ENCODE results near the gene DGCR8. TPM values are rescaled to one million over a fixed set of nuclear protein-coding genes. Genes with fewer than 3 reads are reported as not detected.

The DGCR8 gene
- total RNA-seq, 1 donor, result 44.2 TPM

DNA sequence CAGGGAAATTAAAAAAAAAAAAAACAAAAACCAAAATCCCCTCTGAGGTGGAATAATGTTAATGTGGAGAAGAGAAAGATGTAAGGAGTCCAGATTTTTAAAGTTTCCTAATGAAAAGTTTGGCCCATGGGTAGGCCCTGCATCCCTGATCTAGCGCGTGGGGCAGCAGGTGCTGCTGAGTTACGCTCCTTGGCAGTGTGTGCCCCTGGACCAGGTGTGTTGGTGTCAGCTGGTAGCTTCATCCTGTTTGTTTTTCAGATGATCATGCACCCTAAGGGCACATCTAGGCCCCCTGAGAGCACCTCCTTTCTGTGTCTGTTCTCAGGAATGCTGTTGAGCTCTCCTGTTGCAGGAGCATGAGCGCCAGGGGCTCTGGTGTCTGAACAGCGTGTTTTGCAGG lies 6.7 kb downstream of the DGCR8 start:
- Histone ChIP-seq H3K9me3 (ENCODE audit: low read depth, low read length) (no peaks in the 10 kb centered on the region), H3K4me3 (ENCODE audit: insufficient read depth, low read length) (no peak overlapping the region), H3K27ac (ENCODE audit: low read depth, low read length) (no peak overlapping the region), H3K27me3 (ENCODE audit: insufficient read depth, low read length) (no peaks in the 10 kb centered on the region), H3K4me1 (ENCODE audit: insufficient read depth, low read length) (peaks cover 13% of the 10 kb centered on the region), H4K20me1 (ENCODE audit: insufficient read depth, low read length) (peaks cover 57% of the 10 kb centered on the region), H3K79me2 (ENCODE audit: insufficient read depth, low read length) (peaks cover 91% of the 10 kb centered on the region), H3K4me2 (ENCODE audit: insufficient read depth, low read length) (no peak overlapping the region), H2AFZ (ENCODE audit: low read length) (no peak overlapping the region), H3K36me3 (ENCODE audit: insufficient read depth, low read length) (peaks cover 61% of the 10 kb centered on the region)
- DNase-seq (ENCODE audit: insufficient read length, low spot score, missing footprints), result peak; percentile 59
- no peak for TF ChIP-seq CTCF (IDR thresholded peaks at IDR 0.05; ENCODE audit: extremely low read depth, low read depth, low read length)

- H3K4me2 ChIP-seq (ENCODE audit: insufficient read depth, low read length), result no peak overlapping the region
- no peak overlapping the region for H3K4me3 ChIP-seq (ENCODE audit: insufficient read depth, low read length)
- no peak for TF ChIP-seq CTCF (IDR thresholded peaks at IDR 0.05; ENCODE audit: extremely low read depth, low read depth, low read length)
- no peaks in the 10 kb centered on the region for H3K9me3 ChIP-seq (ENCODE audit: low read depth, low read length)
- H2AFZ ChIP-seq (ENCODE audit: low read length), result no peak overlapping the region
- DNase-seq (ENCODE audit: insufficient read length, low spot score, missing footprints), result peak; percentile 62
- H3K36me3 ChIP-seq (ENCODE audit: insufficient read depth, low read length), result peaks cover 70% of the 10 kb centered on the region
- peaks cover 55% of the 10 kb centered on the region for H4K20me1 ChIP-seq (ENCODE audit: insufficient read depth, low read length)
- peaks cover 12% of the 10 kb centered on the region for H3K4me1 ChIP-seq (ENCODE audit: insufficient read depth, low read length)
- no peaks in the 10 kb centered on the region for H3K27me3 ChIP-seq (ENCODE audit: insufficient read depth, low read length)
- peaks cover 91% of the 10 kb centered on the region for H3K79me2 ChIP-seq (ENCODE audit: insufficient read depth, low read length)
- H3K27ac ChIP-seq (ENCODE audit: low read depth, low read length), result no peak overlapping the region
Observed at GRCh38 chr22:20087319-20088262, 7.5 kb downstream of the DGCR8 start.

GRCh38 chr22:20088263-20088648 lies 8.2 kb downstream of the DGCR8 start:
- DNase-seq (ENCODE audit: insufficient read length, low spot score, missing footprints), result peak; percentile 47
- Histone ChIP-seq H3K4me3 (ENCODE audit: insufficient read depth, low read length) (no peak overlapping the region), H3K4me2 (ENCODE audit: insufficient read depth, low read length) (no peak overlapping the region), H3K27ac (ENCODE audit: low read depth, low read length) (no peak overlapping the region), H3K4me1 (ENCODE audit: insufficient read depth, low read length) (peaks cover 8% of the 10 kb centered on the region), H4K20me1 (ENCODE audit: insufficient read depth, low read length) (peaks cover 49% of the 10 kb centered on the region), H3K27me3 (ENCODE audit: insufficient read depth, low read length) (no peaks in the 10 kb centered on the region), H2AFZ (ENCODE audit: low read length) (no peak overlapping the region), H3K9me3 (ENCODE audit: low read depth, low read length) (no peaks in the 10 kb centered on the region), H3K79me2 (ENCODE audit: insufficient read depth, low read length) (peaks cover 85% of the 10 kb centered on the region), H3K36me3 (ENCODE audit: insufficient read depth, low read length) (peaks cover 75% of the 10 kb centered on the region)
- no peak for TF ChIP-seq CTCF (IDR thresholded peaks at IDR 0.05; ENCODE audit: extremely low read depth, low read depth, low read length)

DNA sequence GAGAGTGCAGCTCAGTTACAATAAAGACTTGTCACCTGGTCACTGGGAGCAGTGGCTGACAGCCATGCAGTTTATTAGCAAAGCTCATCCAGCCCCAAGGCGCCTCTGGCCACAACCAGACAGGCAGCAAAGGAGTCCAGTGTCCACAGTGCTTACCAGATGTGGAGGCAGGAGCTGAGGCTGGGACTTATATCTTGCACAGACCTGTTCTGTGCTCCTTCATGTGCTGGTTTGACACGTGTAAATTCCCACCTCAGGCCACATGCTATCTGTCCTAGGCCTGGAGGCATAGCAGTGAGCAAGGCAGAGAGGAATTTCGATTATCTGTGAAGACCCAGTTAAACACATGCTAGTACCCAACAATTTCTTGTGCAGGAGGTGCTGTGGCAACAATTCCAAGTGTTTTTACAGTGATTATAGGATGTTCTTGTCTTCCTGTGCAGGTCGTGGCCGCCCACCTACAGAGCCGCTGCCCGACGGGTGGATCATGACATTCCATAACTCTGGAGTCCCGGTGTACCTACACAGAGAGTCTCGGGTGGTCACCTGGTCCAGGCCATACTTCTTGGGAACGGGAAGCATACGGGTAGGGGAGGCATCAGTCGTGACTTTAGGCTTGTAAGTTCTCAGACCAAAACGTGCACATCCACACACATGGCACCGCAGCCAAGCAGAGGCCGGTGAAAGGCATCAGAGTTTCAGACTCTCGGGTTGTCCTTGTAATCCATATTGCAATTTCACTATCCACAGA lies 9.4 kb downstream of the DGCR8 start:
- Histone ChIP-seq H3K79me2 (ENCODE audit: insufficient read depth, low read length) (peaks cover 85% of the 10 kb centered on the region), H3K27ac (ENCODE audit: low read depth, low read length) (no peak overlapping the region), H3K4me1 (ENCODE audit: insufficient read depth, low read length) (peaks cover 8% of the 10 kb centered on the region), H2AFZ (ENCODE audit: low read length) (no peak overlapping the region), H3K4me3 (ENCODE audit: insufficient read depth, low read length) (no peak overlapping the region), H3K36me3 (ENCODE audit: insufficient read depth, low read length) (peaks cover 86% of the 10 kb centered on the region), H3K27me3 (ENCODE audit: insufficient read depth, low read length) (no peaks in the 10 kb centered on the region), H3K4me2 (ENCODE audit: insufficient read depth, low read length) (no peak overlapping the region), H3K9me3 (ENCODE audit: low read depth, low read length) (no peaks in the 10 kb centered on the region), H4K20me1 (ENCODE audit: insufficient read depth, low read length) (peaks cover 37% of the 10 kb centered on the region)
- DNase-seq (ENCODE audit: insufficient read length, low spot score, missing footprints), result peak; percentile 54
- TF ChIP-seq CTCF (IDR thresholded peaks at IDR 0.05; ENCODE audit: extremely low read depth, low read depth, low read length), result no peak

Measured in osteoblast (primary cell).